Measurements from ENCODE around the gene RYR3. TPM values are rescaled to one million over a fixed set of nuclear protein-coding genes. Genes with fewer than 3 reads are reported as not detected.
A peak's percentile ranks its signal among the peaks of the same experiment; 100 is the strongest.

Gene RYR3
- total RNA-seq, 4 donors from 2014 or later: 0.18 to 3.3 (median 2.3) TPM

- H3K27me3 ChIP-seq: no peaks in the 10 kb centered on the region
- H3K36me3 ChIP-seq: no peaks in the 10 kb centered on the region
- TF ChIP-seq, protein P1, sequence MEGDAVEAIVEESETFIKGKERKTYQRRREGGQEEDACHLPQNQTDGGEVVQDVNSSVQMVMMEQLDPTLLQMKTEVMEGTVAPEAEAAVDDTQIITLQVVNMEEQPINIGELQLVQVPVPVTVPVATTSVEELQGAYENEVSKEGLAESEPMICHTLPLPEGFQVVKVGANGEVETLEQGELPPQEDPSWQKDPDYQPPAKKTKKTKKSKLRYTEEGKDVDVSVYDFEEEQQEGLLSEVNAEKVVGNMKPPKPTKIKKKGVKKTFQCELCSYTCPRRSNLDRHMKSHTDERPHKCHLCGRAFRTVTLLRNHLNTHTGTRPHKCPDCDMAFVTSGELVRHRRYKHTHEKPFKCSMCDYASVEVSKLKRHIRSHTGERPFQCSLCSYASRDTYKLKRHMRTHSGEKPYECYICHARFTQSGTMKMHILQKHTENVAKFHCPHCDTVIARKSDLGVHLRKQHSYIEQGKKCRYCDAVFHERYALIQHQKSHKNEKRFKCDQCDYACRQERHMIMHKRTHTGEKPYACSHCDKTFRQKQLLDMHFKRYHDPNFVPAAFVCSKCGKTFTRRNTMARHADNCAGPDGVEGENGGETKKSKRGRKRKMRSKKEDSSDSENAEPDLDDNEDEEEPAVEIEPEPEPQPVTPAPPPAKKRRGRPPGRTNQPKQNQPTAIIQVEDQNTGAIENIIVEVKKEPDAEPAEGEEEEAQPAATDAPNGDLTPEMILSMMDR (IDR thresholded peaks at IDR 0.05): no peak
- TF ChIP-seq POLR2A (IDR thresholded peaks at IDR 0.05): no peak
Measured at GRCh38 chr15:33671456-33671855, 360.7 kb downstream of the RYR3 start.

DNA sequence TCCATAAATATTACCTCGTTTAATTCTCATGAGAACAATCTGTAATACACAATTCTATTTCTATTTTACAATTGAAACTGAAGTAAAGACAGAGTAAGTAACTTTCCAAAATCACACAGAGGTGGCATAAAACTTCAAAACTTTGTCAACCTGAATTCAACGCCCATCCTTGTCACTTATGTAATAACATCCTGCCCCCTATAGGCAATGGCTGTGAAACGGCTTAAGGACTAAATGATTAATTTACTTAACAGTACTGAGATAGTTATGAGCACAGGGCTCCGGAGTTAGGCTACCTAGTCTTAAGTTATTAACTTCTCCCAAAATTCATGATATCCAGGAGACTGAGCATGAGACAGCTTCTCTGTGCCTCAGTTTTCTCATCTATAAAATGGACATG, 364.5 kb downstream of the RYR3 start:
- no peaks in the 10 kb centered on the region for H3K4me1 ChIP-seq
- no peak for DNase-seq
- H3K36me3 ChIP-seq: no peaks in the 10 kb centered on the region
- H3K27me3 ChIP-seq: no peaks in the 10 kb centered on the region
- H3K27ac ChIP-seq: no peak overlapping the region
- H3K4me3 ChIP-seq: no peak overlapping the region
- TF ChIP-seq, protein P1 (IDR thresholded peaks at IDR 0.05): peak in 1 of 6 experiments; percentile 18
- no peak for TF ChIP-seq POLR2A (IDR thresholded peaks at IDR 0.05)
- no peaks in the 10 kb centered on the region for H3K9me3 ChIP-seq

More at GRCh38 chr15:33671456-33671855, 360.7 kb downstream of the RYR3 start:
- Histone ChIP-seq H3K27ac (no peak overlapping the region), H3K9me3 (no peaks in the 10 kb centered on the region), H3K4me1 (no peaks in the 10 kb centered on the region), H3K4me3 (no peak overlapping the region)
- DNase-seq: no peak

- DNase-seq: no peak
- TF ChIP-seq, protein P1 (IDR thresholded peaks at IDR 0.05): no peak
- no peak for TF ChIP-seq POLR2A (IDR thresholded peaks at IDR 0.05)
- H3K27me3 ChIP-seq: no peaks in the 10 kb centered on the region
- H3K36me3 ChIP-seq: no peaks in the 10 kb centered on the region
- no peak overlapping the region for H3K27ac ChIP-seq
- no peaks in the 10 kb centered on the region for H3K9me3 ChIP-seq
- no peaks in the 10 kb centered on the region for H3K4me1 ChIP-seq
- H3K4me3 ChIP-seq: no peak overlapping the region
Measured at GRCh38 chr15:33677238-33677830, 366.6 kb downstream of the RYR3 start.

DNA sequence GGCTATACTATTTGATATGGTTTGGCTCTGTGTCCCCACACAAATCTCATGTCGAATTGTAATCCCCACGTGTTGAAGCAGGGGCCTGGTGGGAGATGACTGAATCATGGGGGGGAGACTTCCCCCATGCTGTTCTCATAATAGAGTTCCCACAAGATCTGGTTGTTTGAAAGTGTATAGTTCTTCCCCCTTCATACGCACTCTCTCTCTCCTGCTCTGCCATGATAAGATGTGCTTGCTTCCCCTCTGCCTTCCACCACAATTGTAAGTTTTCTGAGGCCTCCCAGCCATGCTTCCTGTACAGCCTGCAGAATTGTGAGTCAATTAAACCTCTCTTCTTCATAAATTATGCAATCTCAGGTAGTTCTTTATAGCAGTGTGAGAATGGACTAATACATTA, 367.4 kb downstream of the RYR3 start:
- Histone ChIP-seq H3K27me3 (no peaks in the 10 kb centered on the region), H3K36me3 (no peaks in the 10 kb centered on the region), H3K9me3 (no peaks in the 10 kb centered on the region), H3K4me1 (no peaks in the 10 kb centered on the region), H3K4me3 (no peak overlapping the region), H3K27ac (no peak overlapping the region)
- DNase-seq: no peak
- no peak for TF ChIP-seq POLR2A (IDR thresholded peaks at IDR 0.05)
- TF ChIP-seq, protein P1 (IDR thresholded peaks at IDR 0.05): no peak

- no peaks in the 10 kb centered on the region for H3K36me3 ChIP-seq
- no peak overlapping the region for H3K4me3 ChIP-seq
- H3K27me3 ChIP-seq: no peaks in the 10 kb centered on the region
- TF ChIP-seq POLR2A (IDR thresholded peaks at IDR 0.05): no peak
- TF ChIP-seq, protein P1 (IDR thresholded peaks at IDR 0.05): no peak
- H3K9me3 ChIP-seq: no peaks in the 10 kb centered on the region
- no peak for DNase-seq
- H3K4me1 ChIP-seq: no peaks in the 10 kb centered on the region
- H3K27ac ChIP-seq: no peak overlapping the region
Measured at GRCh38 chr15:33678602-33679001, 367.8 kb downstream of the RYR3 start.

DNA sequence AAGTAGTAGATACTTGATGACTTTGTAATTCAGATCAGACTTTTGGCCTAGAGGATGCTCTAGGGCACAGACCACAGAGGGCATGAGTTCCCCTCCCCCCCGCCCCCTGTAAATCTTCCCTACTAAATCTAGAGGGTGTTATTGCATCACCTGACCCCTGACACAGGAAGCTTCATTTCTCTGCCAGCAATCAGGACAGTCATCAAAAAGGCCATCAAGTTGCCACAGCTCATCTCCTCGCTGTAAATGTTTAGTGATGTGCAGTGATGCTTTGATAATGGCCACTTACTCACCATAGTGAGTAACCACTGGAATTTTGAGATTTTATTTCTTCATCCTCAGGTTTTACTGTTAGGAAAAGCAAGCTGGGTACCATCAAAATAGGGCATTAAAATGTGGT, 368.3 kb downstream of the RYR3 start:
- Histone ChIP-seq H3K27ac (no peak overlapping the region), H3K27me3 (no peaks in the 10 kb centered on the region), H3K4me1 (no peaks in the 10 kb centered on the region), H3K4me3 (no peak overlapping the region), H3K9me3 (no peaks in the 10 kb centered on the region), H3K36me3 (no peaks in the 10 kb centered on the region)
- DNase-seq: no peak
- TF ChIP-seq, protein P1 (IDR thresholded peaks at IDR 0.05): no peak
- TF ChIP-seq POLR2A (IDR thresholded peaks at IDR 0.05): no peak
